Astrocyte (in vitro differentiated cells and primary cell): ENCODE data around the gene SAMD4B. TPM values are rescaled to one million over a fixed set of nuclear protein-coding genes. Genes with fewer than 3 reads are reported as not detected.
A peak's percentile ranks its signal among the peaks of the same experiment; 100 is the strongest.

Experiments used
- DNase-seq: peaks from one replicate; pipeline ENCODE4 v3.0.0-alpha.2; 2010; ENCODE audit warnings: low read depth
- FAIRE-seq: peaks from 2 replicates; lab custom pipeline; 2011; peaks lifted over from hg19 to GRCh38; lab: Jason Lieb, UNC
- H2AFZ ChIP-seq: 2 replicates; pipeline ENCODE4 v1.6.0; 2012; ENCODE audit warnings: low read depth, low read length, inconsistent platforms
- H3K27ac ChIP-seq: 2 replicates; pipeline ENCODE4 v1.5.1; 2011; ENCODE audit warnings: low read depth, low read length, inconsistent platforms
- H3K27me3 ChIP-seq: 2 replicates; pipeline ENCODE4 v1.6.0; 2011; ENCODE audit warnings: low read length, inconsistent platforms; ENCODE audit not compliant: insufficient read depth
- H3K36me3 ChIP-seq: 2 replicates; pipeline ENCODE4 v1.5.1; 2011; ENCODE audit warnings: low read length, inconsistent platforms; ENCODE audit not compliant: insufficient read depth
- H3K4me1 ChIP-seq: 2 replicates; pipeline ENCODE4 v1.5.1; 2011; ENCODE audit warnings: low read length, inconsistent platforms; ENCODE audit not compliant: insufficient read depth
- H3K4me2 ChIP-seq: 2 replicates; pipeline ENCODE4 v1.6.0; 2012; ENCODE audit warnings: low read length, inconsistent platforms
- H3K4me3 ChIP-seq: 2 replicates; pipeline ENCODE4 v1.5.1; 2011; ENCODE audit warnings: low read depth, mild to moderate bottlenecking, low read length, inconsistent platforms; ENCODE audit not compliant: insufficient read depth
- H3K79me2 ChIP-seq: 2 replicates; pipeline ENCODE4 v1.6.0; 2012; ENCODE audit warnings: mild to moderate bottlenecking, low read length, inconsistent platforms; ENCODE audit not compliant: insufficient read depth
- H3K9ac ChIP-seq: 2 replicates; pipeline ENCODE4 v1.6.0; 2012; ENCODE audit warnings: mild to moderate bottlenecking, low read length, inconsistent platforms
- H3K9me3 ChIP-seq: 2 replicates; pipeline ENCODE4 v1.5.1; 2012; ENCODE audit warnings: low read depth, mild to moderate bottlenecking, low read length, inconsistent platforms; ENCODE audit not compliant: insufficient read depth
- H4K20me1 ChIP-seq: 2 replicates; pipeline ENCODE4 v1.6.0; 2012; ENCODE audit warnings: low read length, inconsistent platforms; ENCODE audit not compliant: insufficient read depth
- H3K27ac Mint-ChIP-seq: one replicate; pipeline ENCODE4 v1.8.0; 2021; ENCODE audit warnings: mild to moderate bottlenecking, mixed read lengths; ENCODE audit not compliant: unreplicated experiment
- H3K27me3 Mint-ChIP-seq: one replicate; pipeline ENCODE4 v1.8.0; 2021; ENCODE audit warnings: low read depth, mixed read lengths; ENCODE audit not compliant: unreplicated experiment
- H3K36me3 Mint-ChIP-seq: one replicate; pipeline ENCODE4 v1.8.0; 2021; ENCODE audit warnings: low read depth, mixed read lengths; ENCODE audit not compliant: unreplicated experiment
- H3K4me1 Mint-ChIP-seq: one replicate; pipeline ENCODE4 v1.8.0; 2021; ENCODE audit warnings: low read depth, mixed read lengths; ENCODE audit not compliant: unreplicated experiment
- H3K4me3 Mint-ChIP-seq: one replicate; pipeline ENCODE4 v1.8.0; 2021; ENCODE audit warnings: mild to moderate bottlenecking, moderate library complexity, mixed read lengths; ENCODE audit not compliant: unreplicated experiment
- H3K9me3 Mint-ChIP-seq: one replicate; pipeline ENCODE4 v1.8.0; 2021; ENCODE audit warnings: mild to moderate bottlenecking, mixed read lengths; ENCODE audit not compliant: unreplicated experiment
- CTCF ChIP-seq: IDR thresholded peaks from 2 replicates; pipeline ENCODE4 v1.5.1; 2011; ENCODE audit warnings: low read depth, mild to moderate bottlenecking, inconsistent platforms, low read length, moderate library complexity; ENCODE audit not compliant: insufficient read depth
- EZH2 ChIP-seq: IDR thresholded peaks from 2 replicates; pipeline ENCODE4 v1.6.1; 2012; ENCODE audit warnings: mild to moderate bottlenecking, low read length, inconsistent platforms; ENCODE audit not compliant: insufficient read depth
- total RNA-seq: library from RNA; stranded (reverse); gene quantifications from 2 replicates; pipeline ENCODE4 v1.2.1, GENCODE V29; 2021

Gene SAMD4B
- total RNA-seq, 1 donor from 2014 or later: 98.6 TPM

DNA sequence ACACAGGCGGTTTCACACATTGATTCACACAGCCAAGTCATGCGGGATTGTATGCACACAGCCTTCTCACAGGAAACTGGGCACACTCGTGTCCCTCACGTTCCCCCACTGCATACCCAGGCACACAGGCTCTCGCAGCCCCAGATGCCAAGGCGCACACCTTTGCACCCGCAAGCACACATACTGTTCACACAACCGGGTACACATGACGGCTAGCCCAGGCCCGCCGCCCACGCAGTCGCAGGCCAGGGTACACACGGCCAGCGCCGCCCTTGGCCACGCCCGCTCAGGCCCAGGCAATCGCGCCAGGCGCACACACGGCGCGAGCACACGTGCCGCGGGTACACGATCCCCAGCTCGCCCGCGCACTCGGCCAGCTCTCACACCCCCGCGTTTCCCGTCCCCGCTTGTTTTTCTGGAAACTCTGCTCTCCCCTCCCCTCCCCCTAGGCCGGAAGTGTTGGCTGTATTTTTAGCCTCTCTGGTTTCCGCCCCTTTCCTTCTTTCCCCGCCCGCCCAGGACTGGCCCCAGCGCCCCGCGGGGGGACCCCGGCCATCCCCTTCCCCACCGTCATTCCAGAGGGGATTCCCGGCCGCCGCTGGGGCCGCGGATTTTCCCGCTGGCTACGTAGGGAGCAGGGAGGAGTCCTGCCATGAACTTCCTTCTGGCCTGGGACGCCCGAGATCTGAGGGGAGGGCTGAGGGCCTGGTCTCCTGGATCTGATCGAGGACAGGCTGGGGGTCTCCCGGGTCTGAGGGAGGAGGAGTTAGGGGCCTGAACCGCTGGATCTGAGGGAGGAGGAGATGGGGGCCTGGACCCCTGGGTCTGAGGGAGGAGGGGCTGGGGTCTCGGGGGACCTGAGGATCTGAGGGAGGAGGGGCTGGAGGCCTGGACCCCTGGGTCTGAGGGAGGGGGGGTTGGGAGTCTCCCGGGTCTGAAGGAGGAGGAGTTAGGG, 60.4 kb downstream of the SAMD4B start:
- peak overlapping the region; percentile 11 for H2AFZ ChIP-seq
- Mint-ChIP-seq H3K27me3 (no peaks in the 10 kb centered on the region), H3K36me3 (peaks cover 2% of the 10 kb centered on the region), H3K4me1 (peaks cover 26% of the 10 kb centered on the region), H3K4me3 (peak overlapping the region; percentile 76), H3K27ac (peak overlapping the region; percentile 98), H3K9me3 (no peaks in the 10 kb centered on the region)
- DNase-seq (peak; percentile 74), FAIRE-seq (no peak)
- H3K4me2 ChIP-seq: peak overlapping the region; percentile 94
- peak overlapping the region; percentile 48 for H3K4me3 ChIP-seq
- H3K4me1 ChIP-seq: peaks cover 47% of the 10 kb centered on the region
- H3K27ac ChIP-seq: peak overlapping the region; percentile 97
- no peaks in the 10 kb centered on the region for H3K27me3 ChIP-seq
- no peaks in the 10 kb centered on the region for H3K9me3 ChIP-seq
- H3K79me2 ChIP-seq: peaks cover 9% of the 10 kb centered on the region
- H3K9ac ChIP-seq: peak overlapping the region; percentile 96
- H3K36me3 ChIP-seq: no peaks in the 10 kb centered on the region
- no peak for TF ChIP-seq CTCF
- no peak for TF ChIP-seq EZH2
- peaks cover 8% of the 10 kb centered on the region for H4K20me1 ChIP-seq

GRCh38 chr19:39403331-39404312, 61.4 kb downstream of the SAMD4B start:
- peaks cover 18% of the 10 kb centered on the region for H4K20me1 ChIP-seq
- no peak for TF ChIP-seq EZH2
- TF ChIP-seq CTCF: no peak
- Mint-ChIP-seq H3K9me3 (no peaks in the 10 kb centered on the region), H3K36me3 (peaks cover 2% of the 10 kb centered on the region), H3K27ac (peak overlapping the region; percentile 80), H3K4me3 (peak overlapping the region; percentile 63), H3K27me3 (no peaks in the 10 kb centered on the region), H3K4me1 (peaks cover 21% of the 10 kb centered on the region)
- DNase-seq (peak; percentile 95), FAIRE-seq (no peak)
- H3K9ac ChIP-seq: peak overlapping the region; percentile 96
- H3K4me3 ChIP-seq: peak overlapping the region; percentile 48
- H3K4me2 ChIP-seq: peak overlapping the region; percentile 94
- H3K79me2 ChIP-seq: peaks cover 19% of the 10 kb centered on the region
- H3K27ac ChIP-seq: peak overlapping the region; percentile 97
- peaks cover 47% of the 10 kb centered on the region for H3K4me1 ChIP-seq
- H3K9me3 ChIP-seq: no peaks in the 10 kb centered on the region
- H3K27me3 ChIP-seq: no peaks in the 10 kb centered on the region
- peaks cover under 1% of the 10 kb centered on the region for H3K36me3 ChIP-seq
- H2AFZ ChIP-seq: no peak overlapping the region
